NT2/D1 (cell line): ENCODE results near the gene TBCA.

Source experiments
- YY1 ChIP-seq: IDR thresholded peaks from 2 replicates; pipeline ENCODE4 v1.6.1; 2011; ENCODE audit not compliant: insufficient read length, insufficient read depth
- ZNF274 ChIP-seq: IDR thresholded peaks from 2 replicates; pipeline ENCODE4 v1.6.1; 2011; ENCODE audit warnings: mild to moderate bottlenecking, low read depth, low read length

DNA sequence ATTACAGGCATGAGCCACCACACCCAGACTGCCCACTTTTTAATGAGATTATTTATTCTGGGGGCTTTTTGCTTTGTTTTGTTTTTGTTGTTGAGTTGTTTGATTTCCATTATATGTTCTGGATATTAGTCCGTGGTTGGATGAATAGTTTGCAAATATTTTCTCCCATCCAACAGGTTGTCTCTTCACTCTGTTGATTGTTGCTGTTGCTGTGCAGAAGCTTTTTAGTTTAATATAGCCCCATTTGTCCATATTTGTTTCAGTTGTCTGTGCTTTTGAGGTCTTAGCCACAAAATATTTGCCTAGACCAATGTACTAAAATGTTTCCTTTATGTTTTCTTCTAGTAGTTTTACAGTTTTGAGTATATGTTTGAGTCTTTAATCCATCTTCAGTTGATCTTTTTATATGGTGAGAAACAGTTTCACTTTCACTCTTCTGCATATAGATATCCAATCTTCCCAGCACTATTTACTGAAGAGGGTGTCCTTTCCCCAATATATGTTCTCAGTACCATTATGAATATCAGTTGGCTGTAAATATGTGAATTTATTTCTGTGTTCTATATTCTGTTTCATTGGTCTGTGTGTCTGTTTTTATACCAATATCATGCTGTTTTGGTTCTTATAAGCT is 30.2 kb upstream of the TBCA start:
- no peak for TF ChIP-seq ZNF274
- no peak for TF ChIP-seq YY1
